Lower leg skin (tissue), 3 donors: ENCODE measurements around the gene WDFY4.

Experiments used
- POLR2A ChIP-seq, 2 donors: fragments of 450-650 bp; IDR thresholded peaks; one replicate each; pipeline ENCODE4 v1.6.1; 2016 to 2017; ENCODE audit warnings: antibody characterized with exemption in 2 of 2, mild to moderate bottlenecking in 1 of 2, moderate library complexity in 1 of 2
- TF ChIP-seq, protein P1 (sequence below), 3 donors: fragments of 450-650 bp; IDR thresholded peaks; one replicate each; pipeline ENCODE4 v1.5.1; 2016; ENCODE audit warnings: antibody characterized with exemption in 3 of 3, mild to moderate bottlenecking in 3 of 3, moderate library complexity in 2 of 3

DNA sequence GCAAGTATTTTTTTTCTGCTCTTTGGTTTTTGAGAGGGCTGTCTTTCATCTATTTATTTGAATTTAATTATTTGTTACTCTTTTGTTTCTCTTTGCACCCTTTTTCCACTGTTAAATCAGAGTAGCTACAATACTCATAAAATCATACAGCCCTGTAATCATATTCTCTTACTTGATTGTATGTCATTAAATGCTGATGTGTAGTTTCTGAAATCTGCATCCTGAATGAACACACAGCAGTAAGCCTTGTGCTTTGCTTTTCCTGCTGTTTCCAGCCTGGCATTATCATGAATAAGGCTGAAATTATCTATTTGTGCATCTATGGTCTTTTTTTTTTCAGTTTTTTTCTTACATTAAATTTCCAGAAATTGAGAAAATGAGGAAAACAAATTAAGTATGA lies 250.9 kb downstream of the WDFY4 start:
- TF ChIP-seq, protein P1, sequence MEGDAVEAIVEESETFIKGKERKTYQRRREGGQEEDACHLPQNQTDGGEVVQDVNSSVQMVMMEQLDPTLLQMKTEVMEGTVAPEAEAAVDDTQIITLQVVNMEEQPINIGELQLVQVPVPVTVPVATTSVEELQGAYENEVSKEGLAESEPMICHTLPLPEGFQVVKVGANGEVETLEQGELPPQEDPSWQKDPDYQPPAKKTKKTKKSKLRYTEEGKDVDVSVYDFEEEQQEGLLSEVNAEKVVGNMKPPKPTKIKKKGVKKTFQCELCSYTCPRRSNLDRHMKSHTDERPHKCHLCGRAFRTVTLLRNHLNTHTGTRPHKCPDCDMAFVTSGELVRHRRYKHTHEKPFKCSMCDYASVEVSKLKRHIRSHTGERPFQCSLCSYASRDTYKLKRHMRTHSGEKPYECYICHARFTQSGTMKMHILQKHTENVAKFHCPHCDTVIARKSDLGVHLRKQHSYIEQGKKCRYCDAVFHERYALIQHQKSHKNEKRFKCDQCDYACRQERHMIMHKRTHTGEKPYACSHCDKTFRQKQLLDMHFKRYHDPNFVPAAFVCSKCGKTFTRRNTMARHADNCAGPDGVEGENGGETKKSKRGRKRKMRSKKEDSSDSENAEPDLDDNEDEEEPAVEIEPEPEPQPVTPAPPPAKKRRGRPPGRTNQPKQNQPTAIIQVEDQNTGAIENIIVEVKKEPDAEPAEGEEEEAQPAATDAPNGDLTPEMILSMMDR (IDR thresholded peaks at IDR 0.05), result no peak
- TF ChIP-seq POLR2A (IDR thresholded peaks at IDR 0.05), result no peak
